ENCODE results near the gene LPCAT3.

LPCAT3 gene

DNA sequence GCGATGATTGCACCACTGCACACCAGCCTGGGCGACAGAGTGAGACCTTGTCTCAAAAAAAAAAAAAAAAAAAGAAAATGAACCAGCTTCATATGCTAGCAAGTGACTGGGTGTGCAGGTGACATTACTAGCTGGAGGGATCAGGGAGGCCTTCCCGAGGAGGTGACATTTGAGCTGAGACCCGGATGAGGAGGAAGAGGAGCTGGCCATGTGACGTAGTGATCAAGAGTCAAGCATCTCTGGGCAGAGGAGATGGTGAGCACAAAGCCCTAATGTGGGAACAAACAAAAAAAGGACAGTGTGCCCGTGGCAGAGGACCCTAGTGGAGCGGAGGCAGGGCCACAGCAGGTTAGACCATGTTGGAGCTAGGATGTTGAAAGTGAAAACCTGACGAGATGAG is 70.7 kb downstream of the LPCAT3 start:
- Histone ChIP-seq H3K4me1 (ENCODE audit: insufficient read depth, low read length) (peaks cover 17% of the 10 kb centered on the region), H3K27me3 (ENCODE audit: insufficient read depth, low read length) (no peaks in the 10 kb centered on the region), H3K9me3 (ENCODE audit: insufficient read depth, low read depth, low read length) (no peaks in the 10 kb centered on the region), H3K36me3 (ENCODE audit: insufficient read depth, low read depth, low read length) (no peaks in the 10 kb centered on the region), H3K4me3 (ENCODE audit: low read length) (no peak overlapping the region), H3K27ac (ENCODE audit: low read length) (no peak overlapping the region), H3K9ac (ENCODE audit: low read depth, low read length) (no peak overlapping the region)

GRCh38 chr12:6946920-6947374 is 71.3 kb downstream of the LPCAT3 start:
- Histone ChIP-seq H3K4me3 (ENCODE audit: low read length) (peak overlapping the region; percentile 91), H3K9me3 (ENCODE audit: insufficient read depth, low read depth, low read length) (no peaks in the 10 kb centered on the region), H3K27me3 (ENCODE audit: insufficient read depth, low read length) (no peaks in the 10 kb centered on the region), H3K9ac (ENCODE audit: low read depth, low read length) (peak overlapping the region; percentile 71; the same call in 1 of the 2 replicates), H3K36me3 (ENCODE audit: insufficient read depth, low read depth, low read length) (no peaks in the 10 kb centered on the region), H3K27ac (ENCODE audit: low read length) (peak overlapping the region; percentile 16), H3K4me1 (ENCODE audit: insufficient read depth, low read length) (peaks cover 17% of the 10 kb centered on the region)

DNA sequence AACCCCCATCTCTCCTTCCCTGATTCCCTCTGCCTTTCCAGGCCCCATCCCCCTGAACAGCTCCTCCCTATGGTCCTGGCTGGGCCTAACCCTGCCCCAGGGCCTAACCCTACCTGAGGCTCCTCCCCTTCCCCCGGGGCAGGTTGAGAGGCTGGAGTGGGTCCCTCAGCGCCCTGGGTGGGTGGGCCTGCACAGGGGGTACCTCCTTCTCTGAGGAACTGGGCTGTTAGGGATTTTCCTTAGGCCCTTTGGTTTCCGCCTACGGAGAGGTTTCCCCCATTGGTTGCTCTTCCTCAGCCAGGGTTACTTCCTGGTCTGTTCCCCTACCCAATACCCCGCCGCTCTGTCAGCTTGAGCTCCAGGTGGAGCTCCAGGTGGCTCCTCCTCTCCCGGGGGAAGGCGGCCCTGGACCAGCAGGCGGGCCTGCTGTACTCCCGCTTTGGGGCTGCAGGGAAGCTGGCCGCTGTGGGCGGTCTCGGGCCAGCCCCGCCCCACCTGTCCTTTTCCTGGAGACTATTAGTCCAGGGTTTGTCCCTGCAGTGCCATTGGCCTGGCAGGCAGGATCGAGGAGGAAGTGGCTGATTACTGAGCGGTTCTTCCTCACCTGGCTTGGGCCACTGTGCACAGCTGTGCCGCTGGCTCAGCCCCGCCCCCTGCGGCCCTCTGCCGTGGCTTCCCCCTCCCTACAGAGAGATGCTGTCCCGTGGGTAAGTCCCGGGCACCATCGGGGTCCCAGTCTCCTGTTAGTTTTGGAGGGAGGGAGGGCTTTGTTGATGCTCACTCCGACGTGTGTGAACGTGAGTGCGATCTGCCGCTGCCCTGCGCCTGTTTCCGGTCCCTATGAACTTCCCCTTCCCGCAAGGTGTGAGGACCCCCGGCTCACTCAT is 72.0 kb downstream of the LPCAT3 start:
- peaks cover 17% of the 10 kb centered on the region for H3K4me1 ChIP-seq (ENCODE audit: insufficient read depth, low read length)
- H3K36me3 ChIP-seq (ENCODE audit: insufficient read depth, low read depth, low read length): peaks cover 5% of the 10 kb centered on the region
- peak overlapping the region; percentile 71; the same call in 1 of the 2 replicates for H3K9ac ChIP-seq (ENCODE audit: low read depth, low read length)
- peak overlapping the region; percentile 91 for H3K4me3 ChIP-seq (ENCODE audit: low read length)
- H3K27me3 ChIP-seq (ENCODE audit: insufficient read depth, low read length): no peaks in the 10 kb centered on the region
- H3K27ac ChIP-seq (ENCODE audit: low read length): peak overlapping the region; percentile 16
- no peaks in the 10 kb centered on the region for H3K9me3 ChIP-seq (ENCODE audit: insufficient read depth, low read depth, low read length)

GRCh38 chr12:6945613-6946012 is 72.7 kb downstream of the LPCAT3 start:
- H3K9ac ChIP-seq (ENCODE audit: low read depth, low read length): peak overlapping the region; percentile 71; the same call in 1 of the 2 replicates
- peaks cover 12% of the 10 kb centered on the region for H3K36me3 ChIP-seq (ENCODE audit: insufficient read depth, low read depth, low read length)
- peaks cover 17% of the 10 kb centered on the region for H3K4me1 ChIP-seq (ENCODE audit: insufficient read depth, low read length)
- no peaks in the 10 kb centered on the region for H3K9me3 ChIP-seq (ENCODE audit: insufficient read depth, low read depth, low read length)
- H3K27ac ChIP-seq (ENCODE audit: low read length): no peak overlapping the region
- no peaks in the 10 kb centered on the region for H3K27me3 ChIP-seq (ENCODE audit: insufficient read depth, low read length)
- peak overlapping the region; percentile 91 for H3K4me3 ChIP-seq (ENCODE audit: low read length)

GRCh38 chr12:6944381-6945186 is 73.7 kb downstream of the LPCAT3 start:
- Histone ChIP-seq H3K4me1 (ENCODE audit: insufficient read depth, low read length) (peaks cover 17% of the 10 kb centered on the region), H3K36me3 (ENCODE audit: insufficient read depth, low read depth, low read length) (peaks cover 20% of the 10 kb centered on the region), H3K27me3 (ENCODE audit: insufficient read depth, low read length) (no peaks in the 10 kb centered on the region), H3K4me3 (ENCODE audit: low read length) (peak overlapping the region; percentile 91), H3K9me3 (ENCODE audit: insufficient read depth, low read depth, low read length) (no peaks in the 10 kb centered on the region), H3K9ac (ENCODE audit: low read depth, low read length) (peak overlapping the region; percentile 96), H3K27ac (ENCODE audit: low read length) (peak overlapping the region; percentile 92)

GRCh38 chr12:6943722-6944380 is 74.4 kb downstream of the LPCAT3 start, which contains the start of the genes C12orf57 and RNU7-1:
TSS of gene C12orf57 (plus strand) at chr12:6944022. CDS start at chr12:6944122, 100 bp downstream.
TSS of gene RNU7-1 (plus strand) at chr12:6943816.
- H3K9me3 ChIP-seq (ENCODE audit: insufficient read depth, low read depth, low read length): no peaks in the 10 kb centered on the region
- peak within 1 kb of the TSS; percentile 91 for H3K4me3 ChIP-seq (ENCODE audit: low read length)
- peak within 1 kb of the TSS; percentile 92 for H3K27ac ChIP-seq (ENCODE audit: low read length)
- H3K27me3 ChIP-seq (ENCODE audit: insufficient read depth, low read length): no peaks in the 10 kb centered on the region
- peaks cover 17% of the 10 kb centered on the region for H3K4me1 ChIP-seq (ENCODE audit: insufficient read depth, low read length)
- H3K36me3 ChIP-seq (ENCODE audit: insufficient read depth, low read depth, low read length): peaks cover 27% of the 10 kb centered on the region
- H3K9ac ChIP-seq (ENCODE audit: low read depth, low read length): peak within 1 kb of the TSS; percentile 96

GRCh38 chr12:6943389-6943721 is 74.9 kb downstream of the LPCAT3 start:
- peak overlapping the region; percentile 91; the same call in 1 of the 2 replicates for H3K4me3 ChIP-seq (ENCODE audit: low read length)
- H3K9me3 ChIP-seq (ENCODE audit: insufficient read depth, low read depth, low read length): no peaks in the 10 kb centered on the region
- H3K4me1 ChIP-seq (ENCODE audit: insufficient read depth, low read length): peaks cover 18% of the 10 kb centered on the region
- peaks cover 32% of the 10 kb centered on the region for H3K36me3 ChIP-seq (ENCODE audit: insufficient read depth, low read depth, low read length)
- H3K27ac ChIP-seq (ENCODE audit: low read length): peak overlapping the region; percentile 45
- no peaks in the 10 kb centered on the region for H3K27me3 ChIP-seq (ENCODE audit: insufficient read depth, low read length)
- H3K9ac ChIP-seq (ENCODE audit: low read depth, low read length): peak overlapping the region; percentile 96

- Histone ChIP-seq H3K9ac (ENCODE audit: low read depth, low read length) (peak overlapping the region; percentile 96; the same call in 1 of the 2 replicates), H3K9me3 (ENCODE audit: insufficient read depth, low read depth, low read length) (no peaks in the 10 kb centered on the region), H3K4me3 (ENCODE audit: low read length) (no peak overlapping the region), H3K27me3 (ENCODE audit: insufficient read depth, low read length) (no peaks in the 10 kb centered on the region), H3K27ac (ENCODE audit: low read length) (no peak overlapping the region), H3K4me1 (ENCODE audit: insufficient read depth, low read length) (peaks cover 21% of the 10 kb centered on the region), H3K36me3 (ENCODE audit: insufficient read depth, low read depth, low read length) (peaks cover 32% of the 10 kb centered on the region)
Observed at GRCh38 chr12:6942331-6942665, 76.0 kb downstream of the LPCAT3 start.

- Histone ChIP-seq H3K27me3 (ENCODE audit: insufficient read depth, low read length) (no peaks in the 10 kb centered on the region), H3K36me3 (ENCODE audit: insufficient read depth, low read depth, low read length) (peaks cover 32% of the 10 kb centered on the region), H3K9ac (ENCODE audit: low read depth, low read length) (no peak overlapping the region), H3K27ac (ENCODE audit: low read length) (no peak overlapping the region), H3K4me3 (ENCODE audit: low read length) (no peak overlapping the region), H3K4me1 (ENCODE audit: insufficient read depth, low read length) (peaks cover 17% of the 10 kb centered on the region), H3K9me3 (ENCODE audit: insufficient read depth, low read depth, low read length) (no peaks in the 10 kb centered on the region)
Observed at GRCh38 chr12:6941782-6942181, 76.5 kb downstream of the LPCAT3 start.

DNA sequence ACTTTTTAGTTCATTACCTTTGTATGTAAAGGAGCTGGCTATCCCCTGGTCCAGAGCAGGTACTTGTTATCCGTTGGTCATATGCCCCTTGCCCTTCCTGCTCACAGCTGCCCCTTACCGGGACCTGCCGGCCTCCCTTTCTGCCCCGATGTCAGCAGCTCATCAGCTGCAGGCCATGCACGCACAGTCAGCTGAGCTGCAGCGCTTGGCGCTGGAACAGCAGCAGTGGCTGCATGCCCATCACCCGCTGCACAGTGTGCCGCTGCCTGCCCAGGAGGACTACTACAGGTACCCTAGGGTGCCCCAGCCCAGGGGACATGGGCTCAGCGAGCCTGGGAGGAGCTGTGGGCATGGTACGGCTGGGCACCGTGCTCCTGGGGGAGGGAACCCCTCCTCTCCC is 77.0 kb downstream of the LPCAT3 start:
- Histone ChIP-seq H3K9me3 (ENCODE audit: insufficient read depth, low read depth, low read length) (no peaks in the 10 kb centered on the region), H3K27me3 (ENCODE audit: insufficient read depth, low read length) (no peaks in the 10 kb centered on the region), H3K9ac (ENCODE audit: low read depth, low read length) (no peak overlapping the region), H3K36me3 (ENCODE audit: insufficient read depth, low read depth, low read length) (peaks cover 32% of the 10 kb centered on the region), H3K4me1 (ENCODE audit: insufficient read depth, low read length) (peaks cover 16% of the 10 kb centered on the region), H3K27ac (ENCODE audit: low read length) (no peak overlapping the region), H3K4me3 (ENCODE audit: low read length) (no peak overlapping the region)

GRCh38 chr12:6939191-6939540 is 79.1 kb downstream of the LPCAT3 start:
- H3K4me3 ChIP-seq (ENCODE audit: low read length): no peak overlapping the region
- peaks cover 53% of the 10 kb centered on the region for H3K36me3 ChIP-seq (ENCODE audit: insufficient read depth, low read depth, low read length)
- no peak overlapping the region for H3K9ac ChIP-seq (ENCODE audit: low read depth, low read length)
- no peaks in the 10 kb centered on the region for H3K27me3 ChIP-seq (ENCODE audit: insufficient read depth, low read length)
- peaks cover 4% of the 10 kb centered on the region; the same call in 1 of the 2 replicates for H3K4me1 ChIP-seq (ENCODE audit: insufficient read depth, low read length)
- no peaks in the 10 kb centered on the region for H3K9me3 ChIP-seq (ENCODE audit: insufficient read depth, low read depth, low read length)
- H3K27ac ChIP-seq (ENCODE audit: low read length): no peak overlapping the region

Measured in iPS-20b (cell line).